B cell (primary cell): Measurements from ENCODE around the gene GRIK2.

Source experiments
- CTCF ChIP-seq: fragments of 200-600 bp; IDR thresholded peaks from one replicate; pipeline ENCODE4 v1.8.0; 2022; ENCODE audit warnings: antibody characterized with exemption, mild to moderate bottlenecking
- EZH2 ChIP-seq: IDR thresholded peaks from 2 replicates; pipeline ENCODE4 v1.6.1; 2012; ENCODE audit warnings: borderline replicate concordance, low read depth, mild to moderate bottlenecking, moderate library complexity, low read length; ENCODE audit not compliant: insufficient read depth, poor library complexity, severe bottlenecking

- TF ChIP-seq CTCF: no peak
- no peak for TF ChIP-seq EZH2
Observed at GRCh38 chr6:102066301-102066700, 672.8 kb downstream of the GRIK2 start.
